ENCODE data around the gene MFAP3L.

The MFAP3L gene

GRCh38 chr4:170009291-170009690 lies 16.9 kb downstream of the MFAP3L start:
- TF ChIP-seq TAF1 (IDR thresholded peaks at IDR 0.05; ENCODE audit: borderline replicate concordance, insufficient read depth, low read length) (no peak), FOXP2 (optimal IDR thresholded peaks at IDR 0.05; ENCODE audit: borderline replicate concordance, extremely low read depth, extremely low read length, insufficient read depth) (no peak), POLR2AphosphoS5 (IDR thresholded peaks at IDR 0.05; ENCODE audit: low read depth, low read length) (no peak), SIN3A (IDR thresholded peaks at IDR 0.05; ENCODE audit: borderline replicate concordance, insufficient read depth, low read length) (no peak)
- TF ChIP-seq, protein P1, sequence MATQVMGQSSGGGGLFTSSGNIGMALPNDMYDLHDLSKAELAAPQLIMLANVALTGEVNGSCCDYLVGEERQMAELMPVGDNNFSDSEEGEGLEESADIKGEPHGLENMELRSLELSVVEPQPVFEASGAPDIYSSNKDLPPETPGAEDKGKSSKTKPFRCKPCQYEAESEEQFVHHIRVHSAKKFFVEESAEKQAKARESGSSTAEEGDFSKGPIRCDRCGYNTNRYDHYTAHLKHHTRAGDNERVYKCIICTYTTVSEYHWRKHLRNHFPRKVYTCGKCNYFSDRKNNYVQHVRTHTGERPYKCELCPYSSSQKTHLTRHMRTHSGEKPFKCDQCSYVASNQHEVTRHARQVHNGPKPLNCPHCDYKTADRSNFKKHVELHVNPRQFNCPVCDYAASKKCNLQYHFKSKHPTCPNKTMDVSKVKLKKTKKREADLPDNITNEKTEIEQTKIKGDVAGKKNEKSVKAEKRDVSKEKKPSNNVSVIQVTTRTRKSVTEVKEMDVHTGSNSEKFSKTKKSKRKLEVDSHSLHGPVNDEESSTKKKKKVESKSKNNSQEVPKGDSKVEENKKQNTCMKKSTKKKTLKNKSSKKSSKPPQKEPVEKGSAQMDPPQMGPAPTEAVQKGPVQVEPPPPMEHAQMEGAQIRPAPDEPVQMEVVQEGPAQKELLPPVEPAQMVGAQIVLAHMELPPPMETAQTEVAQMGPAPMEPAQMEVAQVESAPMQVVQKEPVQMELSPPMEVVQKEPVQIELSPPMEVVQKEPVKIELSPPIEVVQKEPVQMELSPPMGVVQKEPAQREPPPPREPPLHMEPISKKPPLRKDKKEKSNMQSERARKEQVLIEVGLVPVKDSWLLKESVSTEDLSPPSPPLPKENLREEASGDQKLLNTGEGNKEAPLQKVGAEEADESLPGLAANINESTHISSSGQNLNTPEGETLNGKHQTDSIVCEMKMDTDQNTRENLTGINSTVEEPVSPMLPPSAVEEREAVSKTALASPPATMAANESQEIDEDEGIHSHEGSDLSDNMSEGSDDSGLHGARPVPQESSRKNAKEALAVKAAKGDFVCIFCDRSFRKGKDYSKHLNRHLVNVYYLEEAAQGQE (IDR thresholded peaks at IDR 0.05; ENCODE audit: insufficient read depth in 1 of 2, low read depth in 2 of 2, low read length in 2 of 2): no peak

- TF ChIP-seq FOXP2 (optimal IDR thresholded peaks at IDR 0.05; ENCODE audit: borderline replicate concordance, extremely low read depth, extremely low read length, insufficient read depth) (no peak), SIN3A (IDR thresholded peaks at IDR 0.05; ENCODE audit: borderline replicate concordance, insufficient read depth, low read length) (no peak), TAF1 (IDR thresholded peaks at IDR 0.05; ENCODE audit: borderline replicate concordance, insufficient read depth, low read length) (no peak), POLR2AphosphoS5 (IDR thresholded peaks at IDR 0.05; ENCODE audit: low read depth, low read length) (no peak)
- TF ChIP-seq, protein P1 (IDR thresholded peaks at IDR 0.05; ENCODE audit: insufficient read depth in 1 of 2, low read depth in 2 of 2, low read length in 2 of 2): no peak
These were observed 17.4 kb downstream of the MFAP3L start for GRCh38 chr4:170008801-170009200.

- TF ChIP-seq, protein P1 (IDR thresholded peaks at IDR 0.05; ENCODE audit: insufficient read depth in 1 of 2, low read depth in 2 of 2, low read length in 2 of 2): no peak
- no peak for TF ChIP-seq TAF1 (IDR thresholded peaks at IDR 0.05; ENCODE audit: borderline replicate concordance, insufficient read depth, low read length)
- no peak for TF ChIP-seq FOXP2 (optimal IDR thresholded peaks at IDR 0.05; ENCODE audit: borderline replicate concordance, extremely low read depth, extremely low read length, insufficient read depth)
- no peak for TF ChIP-seq SIN3A (IDR thresholded peaks at IDR 0.05; ENCODE audit: borderline replicate concordance, insufficient read depth, low read length)
- TF ChIP-seq POLR2AphosphoS5 (IDR thresholded peaks at IDR 0.05; ENCODE audit: low read depth, low read length): no peak
These were observed 17.8 kb downstream of the MFAP3L start for GRCh38 chr4:170008371-170008770.

DNA sequence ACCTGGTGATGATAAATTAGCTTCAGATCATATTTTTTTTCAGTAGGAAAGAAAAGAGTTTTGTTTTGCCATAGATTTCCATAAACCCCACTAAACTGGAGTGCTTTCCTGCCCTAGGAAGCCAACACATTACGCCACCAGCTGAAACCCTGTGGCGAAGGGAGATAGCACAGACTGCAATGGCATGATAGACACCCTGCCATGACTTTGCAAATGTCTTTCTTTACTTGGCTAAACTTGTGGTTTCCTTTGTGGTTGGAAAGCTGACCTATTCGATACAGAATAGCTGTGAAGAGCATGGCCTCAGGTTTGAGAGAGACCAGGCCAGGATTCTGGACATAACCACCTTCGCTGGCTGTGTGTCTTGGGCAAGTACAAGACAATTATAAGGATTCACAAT lies 19.1 kb downstream of the MFAP3L start:
- TF ChIP-seq SIN3A (IDR thresholded peaks at IDR 0.05; ENCODE audit: borderline replicate concordance, insufficient read depth, low read length) (no peak), FOXP2 (optimal IDR thresholded peaks at IDR 0.05; ENCODE audit: borderline replicate concordance, extremely low read depth, extremely low read length, insufficient read depth) (no peak), TAF1 (IDR thresholded peaks at IDR 0.05; ENCODE audit: borderline replicate concordance, insufficient read depth, low read length) (no peak)

- no peak for TF ChIP-seq FOXP2 (optimal IDR thresholded peaks at IDR 0.05; ENCODE audit: borderline replicate concordance, extremely low read depth, extremely low read length, insufficient read depth)
- no peak for TF ChIP-seq TAF1 (IDR thresholded peaks at IDR 0.05; ENCODE audit: borderline replicate concordance, insufficient read depth, low read length)
- no peak for TF ChIP-seq POLR2AphosphoS5 (IDR thresholded peaks at IDR 0.05; ENCODE audit: low read depth, low read length)
These were observed 20.7 kb downstream of the MFAP3L start for GRCh38 chr4:170005472-170005871.

DNA sequence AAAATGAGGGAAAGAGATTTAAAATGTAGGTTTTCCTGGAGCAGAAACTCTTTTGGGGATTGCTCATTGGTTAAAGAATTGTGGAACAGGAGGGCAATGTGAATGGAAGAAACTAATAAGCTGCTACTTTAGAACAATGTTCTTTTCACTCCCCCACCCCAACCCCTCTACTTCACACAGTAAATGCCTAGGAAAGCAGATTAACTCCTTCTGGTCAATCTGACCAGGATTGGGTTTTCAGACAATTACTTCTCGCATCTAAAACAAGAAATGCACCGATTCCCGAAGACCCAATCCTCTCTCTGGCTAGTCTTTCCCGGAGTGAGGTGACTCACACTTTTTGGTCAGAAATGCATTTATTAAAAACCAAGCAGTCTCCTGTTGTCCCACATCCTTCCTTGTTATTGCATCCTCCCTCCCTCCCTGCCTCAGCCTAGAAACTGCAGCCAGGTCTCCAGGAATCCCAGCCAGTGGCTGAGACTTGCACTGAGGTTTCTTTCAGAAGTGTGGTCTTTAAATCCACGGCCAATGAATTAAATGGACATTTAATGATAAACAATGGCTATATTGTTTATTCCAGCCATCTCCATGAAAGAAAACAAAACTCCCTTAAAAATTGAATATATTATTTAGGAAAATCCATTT lies 21.4 kb downstream of the MFAP3L start:
- TF ChIP-seq FOXP2 (optimal IDR thresholded peaks at IDR 0.05; ENCODE audit: borderline replicate concordance, extremely low read depth, extremely low read length, insufficient read depth): no peak
- TF ChIP-seq POLR2AphosphoS5 (IDR thresholded peaks at IDR 0.05; ENCODE audit: low read depth, low read length): no peak
- no peak for TF ChIP-seq SIN3A (IDR thresholded peaks at IDR 0.05; ENCODE audit: borderline replicate concordance, insufficient read depth, low read length)
- TF ChIP-seq, protein P1 (IDR thresholded peaks at IDR 0.05; ENCODE audit: insufficient read depth in 1 of 2, low read depth in 2 of 2, low read length in 2 of 2): no peak
- no peak for TF ChIP-seq TAF1 (IDR thresholded peaks at IDR 0.05; ENCODE audit: borderline replicate concordance, insufficient read depth, low read length)

Measured in PFSK-1 (cell line).